DOHH2 (cell line): ENCODE results near the gene KLHL30.

Experiments used
- CTCF ChIP-seq: fragments of 200-600 bp; sonication (generic); IDR thresholded peaks from one replicate; pipeline ENCODE4 v1.5.1; 2014; ENCODE audit warnings: antibody characterized with exemption, mild to moderate bottlenecking, low read depth, low read length; ENCODE audit not compliant: poor library complexity, severe bottlenecking
- EZH2phosphoT487 ChIP-seq: fragments of 200-600 bp; sonication (generic); IDR thresholded peaks from 2 replicates; pipeline ENCODE4 v1.6.1; 2017; ENCODE audit warnings: borderline replicate concordance, mild to moderate bottlenecking, antibody characterized with exemption, low read length, moderate library complexity, mixed read lengths

GRCh38 chr2:238135601-238136150 is 2.8 kb upstream of the KLHL30 start:
- TF ChIP-seq CTCF (no peak), EZH2phosphoT487 (no peak)
